Prostate gland (tissue), 2 donors: ENCODE measurements around the gene AP3B1. TPM values are rescaled to one million over a fixed set of nuclear protein-coding genes. Genes with fewer than 3 reads are reported as not detected.

Source experiments
- DNase-seq: peaks from one replicate; pipeline ENCODE4 v3.0.0-alpha.2; 2019; ENCODE audit warnings: low spot score
- H3K27ac ChIP-seq, 2 donors: fragments of 200-600 bp; sonication (generic); 2 replicates each; pipeline ENCODE4 v1.5.1; 2017 to 2019
- H3K27me3 ChIP-seq: fragments of 200-600 bp; sonication (generic); replicated peaks from 2 replicates; pipeline ENCODE4 v1.5.1; 2019; ENCODE audit not compliant: insufficient read depth
- H3K36me3 ChIP-seq, 2 donors: fragments of 200-600 bp; sonication (generic); 1 replicate in 1 of 2; 2 replicates in 1 of 2; pipeline versions ENCODE4 v1.5.1 to v1.8.1; 2017 to 2019
- H3K4me1 ChIP-seq: fragments of 200-600 bp; sonication (generic); replicated peaks from 2 replicates; pipeline ENCODE4 v1.5.1; 2019
- H3K4me3 ChIP-seq, 2 donors: fragments of 200-600 bp; sonication (generic); 2 replicates each; pipeline ENCODE4 v1.5.1; 2017 to 2019
- H3K9me3 ChIP-seq: fragments of 200-600 bp; sonication (generic); 2 replicates; pipeline ENCODE4 v1.5.1; 2017
- POLR2A ChIP-seq: fragments of 450-650 bp; IDR thresholded peaks from one replicate; pipeline ENCODE4 v1.6.1; 2016; ENCODE audit warnings: antibody characterized with exemption, mild to moderate bottlenecking
- POLR2AphosphoS5 ChIP-seq: sonication (generic); formaldehyde crosslinking; IDR thresholded peaks from one replicate; pipeline ENCODE4 v1.6.1; 2017; ENCODE audit warnings: antibody characterized with exemption
- WGBS: methylation state at CpG from one replicate; pipeline ENCODE4 v1.1.5; 2018; 5-methylcytosine and 5-hydroxymethylcytosine counted together
- intact Hi-C: fragments of 100-400 bp; cut with DNase I; formaldehyde crosslinking; loops from one replicate; pipeline ENCODE4 v1.14.2; 2022
- total RNA-seq, 2 donors: library from RNA; depleted of rRNA; stranded (reverse); fragments of >200 nt; gene quantifications; one replicate each; pipeline ENCODE4 v1.1.0, GENCODE V29; 2016
- TF ChIP-seq, protein P1 (sequence below), 4 experiments: fragments of 200-600 bp in 2 of 4; fragments of 450-650 bp in 2 of 4; sonication (generic) in 2 of 4; IDR thresholded peaks; 1 replicate in 3 of 4; 2 replicates in 1 of 4; pipeline ENCODE4 v1.5.1; 2016 to 2019; ENCODE audit warnings: antibody characterized with exemption in 4 of 4, mild to moderate bottlenecking in 2 of 4, moderate library complexity in 2 of 4

Gene AP3B1
- total RNA-seq, 2 donors from 2014 or later, result 33.1 to 60.5 TPM

- intact Hi-C loops, result no loop called here
- WGBS, result 83% methylated on average over 5 of the region's 5 CpGs
These were observed 228.8 kb downstream of the AP3B1 start for GRCh38 chr5:78065663-78066062.

GRCh38 chr5:78064941-78065472 lies 229.5 kb downstream of the AP3B1 start:
- Histone ChIP-seq H3K9me3 (no peaks in the 10 kb centered on the region), H3K27ac (no peak overlapping the region), H3K4me1 (no peaks in the 10 kb centered on the region), H3K4me3 (no peak overlapping the region), H3K36me3 (no peaks in the 10 kb centered on the region), H3K27me3 (no peaks in the 10 kb centered on the region)
- no peak for DNase-seq
- TF ChIP-seq, protein P1, sequence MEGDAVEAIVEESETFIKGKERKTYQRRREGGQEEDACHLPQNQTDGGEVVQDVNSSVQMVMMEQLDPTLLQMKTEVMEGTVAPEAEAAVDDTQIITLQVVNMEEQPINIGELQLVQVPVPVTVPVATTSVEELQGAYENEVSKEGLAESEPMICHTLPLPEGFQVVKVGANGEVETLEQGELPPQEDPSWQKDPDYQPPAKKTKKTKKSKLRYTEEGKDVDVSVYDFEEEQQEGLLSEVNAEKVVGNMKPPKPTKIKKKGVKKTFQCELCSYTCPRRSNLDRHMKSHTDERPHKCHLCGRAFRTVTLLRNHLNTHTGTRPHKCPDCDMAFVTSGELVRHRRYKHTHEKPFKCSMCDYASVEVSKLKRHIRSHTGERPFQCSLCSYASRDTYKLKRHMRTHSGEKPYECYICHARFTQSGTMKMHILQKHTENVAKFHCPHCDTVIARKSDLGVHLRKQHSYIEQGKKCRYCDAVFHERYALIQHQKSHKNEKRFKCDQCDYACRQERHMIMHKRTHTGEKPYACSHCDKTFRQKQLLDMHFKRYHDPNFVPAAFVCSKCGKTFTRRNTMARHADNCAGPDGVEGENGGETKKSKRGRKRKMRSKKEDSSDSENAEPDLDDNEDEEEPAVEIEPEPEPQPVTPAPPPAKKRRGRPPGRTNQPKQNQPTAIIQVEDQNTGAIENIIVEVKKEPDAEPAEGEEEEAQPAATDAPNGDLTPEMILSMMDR (IDR thresholded peaks at IDR 0.05), result no peak
- no peak for TF ChIP-seq POLR2A
- TF ChIP-seq POLR2AphosphoS5, result no peak
- intact Hi-C loops, result no loop called here
- 98% methylated on average over 12 of the region's 12 CpGs for WGBS

More at GRCh38 chr5:78065663-78066062, 228.8 kb downstream of the AP3B1 start:
- no peaks in the 10 kb centered on the region for H3K27me3 ChIP-seq
- H3K4me1 ChIP-seq, result no peaks in the 10 kb centered on the region
- no peak overlapping the region for H3K4me3 ChIP-seq
- no peaks in the 10 kb centered on the region for H3K9me3 ChIP-seq
- DNase-seq, result no peak
- H3K36me3 ChIP-seq, result no peaks in the 10 kb centered on the region
- TF ChIP-seq POLR2AphosphoS5 (no peak), POLR2A (no peak)
- TF ChIP-seq, protein P1 (IDR thresholded peaks at IDR 0.05), result no peak
- H3K27ac ChIP-seq, result no peak overlapping the region

- TF ChIP-seq POLR2AphosphoS5, result no peak
- no peak for TF ChIP-seq POLR2A
- TF ChIP-seq, protein P1 (IDR thresholded peaks at IDR 0.05), result no peak
- DNase-seq, result no peak
- H3K4me3 ChIP-seq, result no peak overlapping the region
- H3K36me3 ChIP-seq, result no peaks in the 10 kb centered on the region
- 100% methylated on average over 2 of the region's 2 CpGs for WGBS
- H3K4me1 ChIP-seq, result no peaks in the 10 kb centered on the region
- no peak overlapping the region for H3K27ac ChIP-seq
- no peaks in the 10 kb centered on the region for H3K9me3 ChIP-seq
- intact Hi-C loops, result no loop called here
- no peaks in the 10 kb centered on the region for H3K27me3 ChIP-seq
These were observed 231.0 kb downstream of the AP3B1 start for GRCh38 chr5:78063495-78063894.

- intact Hi-C loops, result no loop called here
- WGBS, result 88% methylated on average over 4 of the region's 4 CpGs
- no peak for DNase-seq
- Histone ChIP-seq H3K4me1 (no peaks in the 10 kb centered on the region), H3K36me3 (no peaks in the 10 kb centered on the region), H3K9me3 (no peaks in the 10 kb centered on the region), H3K4me3 (no peak overlapping the region), H3K27ac (no peak overlapping the region), H3K27me3 (no peaks in the 10 kb centered on the region)
- TF ChIP-seq, protein P1 (IDR thresholded peaks at IDR 0.05), result no peak
- TF ChIP-seq POLR2A (no peak), POLR2AphosphoS5 (no peak)
These were observed 231.9 kb downstream of the AP3B1 start for GRCh38 chr5:78062645-78063044.

DNA sequence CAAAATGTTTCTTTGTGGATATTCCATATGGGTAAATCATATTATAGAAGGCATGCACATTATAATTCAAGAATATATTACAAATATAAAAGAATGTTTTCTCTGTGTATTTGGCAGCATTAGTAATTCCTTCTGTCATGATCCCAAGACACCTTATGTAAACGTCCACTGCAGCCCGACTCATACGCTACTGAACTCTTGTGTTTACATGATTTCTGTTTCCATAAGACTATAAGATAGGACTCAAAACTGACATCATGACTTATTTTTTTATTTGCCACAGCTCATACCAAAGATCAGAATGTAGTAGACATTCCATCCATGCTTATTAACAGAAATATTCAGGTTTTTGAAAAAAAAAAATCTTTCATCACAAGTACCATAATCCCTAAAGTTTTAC lies 234.1 kb downstream of the AP3B1 start:
- Histone ChIP-seq H3K9me3 (no peaks in the 10 kb centered on the region), H3K4me3 (no peak overlapping the region), H3K27me3 (no peaks in the 10 kb centered on the region), H3K27ac (no peak overlapping the region), H3K36me3 (no peaks in the 10 kb centered on the region), H3K4me1 (no peaks in the 10 kb centered on the region)
- intact Hi-C loops, result no loop called here
- TF ChIP-seq, protein P1 (IDR thresholded peaks at IDR 0.05), result no peak
- TF ChIP-seq POLR2A, result no peak
- no peak for TF ChIP-seq POLR2AphosphoS5
- no peak for DNase-seq
- 55% methylated on average over 3 of the region's 3 CpGs for WGBS
